Activated naive CD4-positive, alpha-beta T cell treated with anti-CD3 and anti-CD28 coated beads, Interleukin-2, amount 50 U/mL, for 24 hours (primary cell): ENCODE data around the gene PLCZ1.

Source experiments
- H3K27ac Mint-ChIP-seq: one replicate; pipeline ENCODE4 v1.8.0; 2021; ENCODE audit warnings: mild to moderate bottlenecking, mixed read lengths
- H3K27me3 Mint-ChIP-seq: one replicate; pipeline ENCODE4 v1.8.0; 2021; ENCODE audit warnings: mixed read lengths
- H3K36me3 Mint-ChIP-seq: one replicate; pipeline ENCODE4 v1.8.0; 2021; ENCODE audit warnings: mixed read lengths
- H3K4me1 Mint-ChIP-seq: one replicate; pipeline ENCODE4 v1.8.0; 2021; ENCODE audit warnings: mixed read lengths
- H3K4me3 Mint-ChIP-seq: one replicate; pipeline ENCODE4 v1.8.0; 2021; ENCODE audit warnings: mild to moderate bottlenecking, mixed read lengths
- H3K9me3 Mint-ChIP-seq: one replicate; pipeline ENCODE4 v1.8.0; 2021; ENCODE audit warnings: mixed read lengths

The PLCZ1 gene

DNA sequence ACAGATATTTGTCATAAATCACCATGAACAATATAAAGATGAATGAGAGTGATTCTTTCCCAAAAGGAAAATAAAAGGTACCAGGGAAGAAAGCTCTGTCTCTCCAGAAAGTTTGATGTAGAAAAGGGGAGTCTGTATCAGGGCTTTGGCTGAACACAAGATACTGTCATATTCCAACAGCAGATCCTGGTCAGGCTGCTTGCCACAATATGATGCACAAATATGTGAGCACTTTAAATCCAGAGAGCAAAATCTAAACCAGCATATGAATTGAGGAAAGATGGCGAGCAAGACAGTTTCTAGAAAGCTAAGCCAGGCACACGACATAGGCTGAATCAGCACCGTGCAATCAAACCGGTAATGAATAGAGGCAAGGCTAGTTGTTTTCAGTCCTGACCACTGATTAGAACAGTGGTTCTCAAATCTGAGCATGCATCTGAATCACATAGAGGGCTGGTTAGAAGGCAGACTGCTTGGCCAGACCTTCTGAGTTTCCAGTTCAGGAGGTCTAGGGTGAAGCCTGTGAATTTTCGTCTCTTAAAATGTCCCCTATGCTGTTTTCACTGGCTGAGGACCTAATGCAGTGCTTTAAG, 60.7 kb downstream of the PLCZ1 start:
- no peak overlapping the region for H3K27ac Mint-ChIP-seq
- H3K9me3 Mint-ChIP-seq: peaks cover 23% of the 10 kb centered on the region
- H3K4me1 Mint-ChIP-seq: no peaks in the 10 kb centered on the region
- H3K27me3 Mint-ChIP-seq: no peaks in the 10 kb centered on the region
- H3K36me3 Mint-ChIP-seq: no peaks in the 10 kb centered on the region
- H3K4me3 Mint-ChIP-seq: no peak overlapping the region

DNA sequence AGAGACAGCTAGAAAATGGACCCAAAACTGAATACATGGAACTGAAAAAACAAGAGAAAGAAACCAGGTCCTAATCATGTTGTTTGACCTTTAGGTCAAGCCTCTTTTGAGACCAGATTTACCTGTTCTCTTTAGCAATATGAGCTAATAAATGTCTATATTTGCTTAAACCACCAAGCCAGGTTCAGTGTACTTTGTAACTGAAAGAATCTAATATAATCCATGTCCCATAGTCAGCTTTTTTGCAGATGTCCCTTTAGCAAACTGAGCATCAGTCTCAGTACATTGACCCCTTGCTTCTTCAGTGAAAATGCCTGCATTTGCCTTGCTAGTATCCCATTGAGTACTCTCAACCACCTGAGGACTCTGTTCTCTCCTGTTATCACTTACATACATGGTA, 61.7 kb downstream of the PLCZ1 start:
- no peak overlapping the region for H3K27ac Mint-ChIP-seq
- H3K4me3 Mint-ChIP-seq: no peak overlapping the region
- H3K4me1 Mint-ChIP-seq: no peaks in the 10 kb centered on the region
- H3K27me3 Mint-ChIP-seq: no peaks in the 10 kb centered on the region
- H3K36me3 Mint-ChIP-seq: no peaks in the 10 kb centered on the region
- H3K9me3 Mint-ChIP-seq: peaks cover 23% of the 10 kb centered on the region

GRCh38 chr12:18658829-18659228, 79.0 kb downstream of the PLCZ1 start:
- no peaks in the 10 kb centered on the region for H3K27me3 Mint-ChIP-seq
- H3K4me3 Mint-ChIP-seq: no peak overlapping the region
- no peaks in the 10 kb centered on the region for H3K4me1 Mint-ChIP-seq
- H3K36me3 Mint-ChIP-seq: no peaks in the 10 kb centered on the region
- H3K27ac Mint-ChIP-seq: no peak overlapping the region
- H3K9me3 Mint-ChIP-seq: peaks cover 42% of the 10 kb centered on the region

GRCh38 chr12:18658179-18658578, 79.6 kb downstream of the PLCZ1 start:
- Mint-ChIP-seq H3K27me3 (no peaks in the 10 kb centered on the region), H3K4me3 (no peak overlapping the region), H3K9me3 (peaks cover 42% of the 10 kb centered on the region), H3K4me1 (no peaks in the 10 kb centered on the region), H3K27ac (peak overlapping the region; percentile 43), H3K36me3 (no peaks in the 10 kb centered on the region)

GRCh38 chr12:18655351-18655750, 82.5 kb downstream of the PLCZ1 start:
- Mint-ChIP-seq H3K9me3 (peaks cover 29% of the 10 kb centered on the region), H3K27ac (no peak overlapping the region), H3K27me3 (no peaks in the 10 kb centered on the region), H3K36me3 (no peaks in the 10 kb centered on the region), H3K4me1 (no peaks in the 10 kb centered on the region), H3K4me3 (no peak overlapping the region)

- H3K4me1 Mint-ChIP-seq: no peaks in the 10 kb centered on the region
Observed at GRCh38 chr12:18653465-18653864, 84.3 kb downstream of the PLCZ1 start.

GRCh38 chr12:18652596-18652995, 85.2 kb downstream of the PLCZ1 start:
- H3K4me1 Mint-ChIP-seq: no peaks in the 10 kb centered on the region
- no peak overlapping the region for H3K27ac Mint-ChIP-seq
- H3K36me3 Mint-ChIP-seq: no peaks in the 10 kb centered on the region
- peaks cover 15% of the 10 kb centered on the region for H3K9me3 Mint-ChIP-seq
- no peak overlapping the region for H3K4me3 Mint-ChIP-seq
- H3K27me3 Mint-ChIP-seq: no peaks in the 10 kb centered on the region

More at GRCh38 chr12:18653465-18653864, 84.3 kb downstream of the PLCZ1 start:
- H3K4me3 Mint-ChIP-seq: no peak overlapping the region
- H3K9me3 Mint-ChIP-seq: peaks cover 23% of the 10 kb centered on the region
- H3K36me3 Mint-ChIP-seq: no peaks in the 10 kb centered on the region
- H3K27ac Mint-ChIP-seq: no peak overlapping the region
- H3K27me3 Mint-ChIP-seq: no peaks in the 10 kb centered on the region

DNA sequence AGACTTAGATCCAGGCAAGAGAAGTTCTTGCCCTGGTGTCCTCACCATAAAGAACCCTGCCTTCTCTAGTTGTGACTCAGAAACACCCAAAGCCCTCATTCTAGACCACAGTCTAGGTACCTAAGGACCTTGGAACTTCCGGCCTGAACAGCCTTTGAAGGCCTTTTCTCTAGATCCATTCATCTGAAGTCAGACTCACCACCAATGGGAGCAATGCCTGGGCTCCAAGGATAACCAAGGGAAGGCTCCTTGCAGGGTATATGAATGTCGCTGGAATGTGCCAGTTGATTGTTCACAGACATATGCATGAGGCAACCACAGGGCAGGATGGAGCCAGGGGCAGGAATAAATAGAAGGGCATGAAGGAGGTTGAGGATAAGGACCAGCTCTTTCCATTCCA, 86.3 kb downstream of the PLCZ1 start:
- no peaks in the 10 kb centered on the region for H3K4me1 Mint-ChIP-seq
- peaks cover 6% of the 10 kb centered on the region for H3K9me3 Mint-ChIP-seq
- no peaks in the 10 kb centered on the region for H3K27me3 Mint-ChIP-seq
- no peaks in the 10 kb centered on the region for H3K36me3 Mint-ChIP-seq
- no peak overlapping the region for H3K4me3 Mint-ChIP-seq
- H3K27ac Mint-ChIP-seq: no peak overlapping the region

DNA sequence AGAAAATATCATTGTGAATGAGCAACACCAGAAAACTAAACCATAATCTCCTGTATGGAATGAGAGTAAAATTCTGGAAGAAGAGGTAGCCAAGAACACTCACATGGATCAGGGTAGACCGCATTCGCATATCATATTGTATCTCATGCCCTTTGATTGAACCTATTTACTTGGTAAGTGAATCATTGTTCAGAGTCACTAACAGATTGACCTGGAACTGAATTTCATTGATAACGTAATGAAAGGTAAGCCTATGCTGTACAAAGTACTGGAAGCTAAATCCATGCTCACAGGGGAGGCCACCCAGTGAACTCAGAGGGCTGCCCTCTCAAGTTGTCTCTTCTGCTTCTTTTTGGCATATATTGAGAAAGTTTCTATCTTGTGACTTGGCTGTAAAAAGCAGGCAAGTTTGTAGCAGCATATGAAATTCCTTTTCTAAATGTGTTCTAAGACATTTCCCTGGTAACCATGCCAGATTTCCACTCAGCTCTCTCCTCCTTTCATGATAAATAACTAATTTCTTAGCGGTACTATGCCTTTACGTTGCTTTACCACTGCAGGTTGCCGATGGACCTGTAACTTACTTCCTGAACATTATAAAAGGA, 91.4 kb downstream of the PLCZ1 start:
- no peaks in the 10 kb centered on the region for H3K36me3 Mint-ChIP-seq

GRCh38 chr12:18644564-18644963, 93.2 kb downstream of the PLCZ1 start:
- Mint-ChIP-seq H3K4me1 (no peaks in the 10 kb centered on the region), H3K27me3 (no peaks in the 10 kb centered on the region), H3K4me3 (no peak overlapping the region), H3K36me3 (no peaks in the 10 kb centered on the region), H3K27ac (no peak overlapping the region), H3K9me3 (no peaks in the 10 kb centered on the region)

More for the DNA sequence above, 91.4 kb downstream of the PLCZ1 start:
- H3K9me3 Mint-ChIP-seq: no peaks in the 10 kb centered on the region
- H3K4me3 Mint-ChIP-seq: no peak overlapping the region
- no peaks in the 10 kb centered on the region for H3K27me3 Mint-ChIP-seq
- H3K27ac Mint-ChIP-seq: no peak overlapping the region
- no peaks in the 10 kb centered on the region for H3K4me1 Mint-ChIP-seq

DNA sequence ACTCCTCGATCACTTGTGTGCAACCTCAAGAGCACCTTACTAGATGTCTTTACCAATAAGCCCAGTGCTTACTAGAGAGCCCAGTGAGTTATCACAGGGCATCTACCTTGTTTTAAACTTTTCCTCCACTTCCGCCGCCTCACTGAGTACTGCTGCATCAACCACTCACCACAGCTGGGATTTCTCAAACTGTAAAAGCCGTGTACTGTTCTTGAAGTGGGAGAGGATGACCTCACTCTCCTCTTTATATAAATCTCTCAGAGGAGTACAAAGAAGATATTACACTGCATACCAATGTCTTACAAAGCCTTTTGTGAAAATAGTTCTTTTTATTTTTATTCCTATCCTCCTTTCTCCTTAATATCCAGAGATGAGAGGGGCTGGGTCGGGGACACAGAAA, 94.1 kb downstream of the PLCZ1 start:
- no peak overlapping the region for H3K4me3 Mint-ChIP-seq
- no peaks in the 10 kb centered on the region for H3K9me3 Mint-ChIP-seq
- no peaks in the 10 kb centered on the region for H3K4me1 Mint-ChIP-seq
- H3K27ac Mint-ChIP-seq: no peak overlapping the region
- H3K36me3 Mint-ChIP-seq: no peaks in the 10 kb centered on the region
- H3K27me3 Mint-ChIP-seq: no peaks in the 10 kb centered on the region

DNA sequence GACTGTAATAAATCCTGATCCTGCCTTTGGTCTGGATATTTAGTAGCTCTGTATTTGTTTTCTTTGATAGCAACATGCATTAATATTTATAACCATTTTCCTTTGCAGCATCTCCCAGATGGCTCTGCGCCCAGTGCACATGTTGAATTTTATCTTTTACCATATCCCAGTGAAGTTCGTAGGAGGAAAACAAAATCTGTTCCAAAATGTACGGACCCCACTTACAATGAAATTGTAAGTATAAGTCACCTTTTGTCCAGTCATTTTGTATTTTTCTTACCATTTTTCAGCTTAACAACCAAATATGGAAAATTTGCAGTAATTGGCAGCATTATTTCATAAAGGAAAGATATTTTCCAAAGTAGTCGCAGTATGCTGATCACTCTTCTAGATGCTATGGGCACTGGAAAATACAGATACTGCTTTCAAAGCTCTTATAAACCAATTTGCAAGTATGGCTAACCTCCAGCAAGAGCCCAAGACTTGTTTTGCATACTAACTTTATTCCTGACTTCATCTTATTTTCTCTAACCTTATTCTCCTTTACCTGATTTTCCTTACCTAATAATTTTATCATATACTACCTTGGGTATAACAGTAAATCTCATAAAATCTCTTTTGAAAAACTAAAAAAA, 97.4 kb downstream of the PLCZ1 start:
- H3K4me3 Mint-ChIP-seq: no peak overlapping the region
- H3K27me3 Mint-ChIP-seq: no peaks in the 10 kb centered on the region
- H3K27ac Mint-ChIP-seq: no peak overlapping the region
- no peaks in the 10 kb centered on the region for H3K4me1 Mint-ChIP-seq
- no peaks in the 10 kb centered on the region for H3K36me3 Mint-ChIP-seq
- no peaks in the 10 kb centered on the region for H3K9me3 Mint-ChIP-seq

- Mint-ChIP-seq H3K4me3 (no peak overlapping the region), H3K27me3 (no peaks in the 10 kb centered on the region), H3K9me3 (no peaks in the 10 kb centered on the region), H3K36me3 (no peaks in the 10 kb centered on the region), H3K27ac (no peak overlapping the region), H3K4me1 (no peaks in the 10 kb centered on the region)
Observed at GRCh38 chr12:18634382-18634781, 103.4 kb downstream of the PLCZ1 start.
